Activated T-cell treated with anti-CD3 and anti-CD28 coated beads, Interleukin-2, amount 50 U/mL, for 4 hours (primary cell): ENCODE results near the gene ROR1. TPM values are rescaled to one million over a fixed set of nuclear protein-coding genes. Genes with fewer than 3 reads are reported as not detected.

ENCODE experiments used
- ATAC-seq, 2 donors: fragments of 200-7000 bp; cut with Tn5 transposase; one replicate each; pipeline ENCODE4 v1.10.0; 2021
- DNase-seq: peaks from one replicate; pipeline ENCODE4 v3.0.0-alpha.2; 2020
- H3K27me3 Mint-ChIP-seq: one replicate; pipeline ENCODE4 v1.8.0; 2021; ENCODE audit warnings: low read depth, mixed read lengths
- H3K36me3 Mint-ChIP-seq: one replicate; pipeline ENCODE4 v1.8.0; 2022; ENCODE audit warnings: mixed read lengths; ENCODE audit not compliant: insufficient read depth
- H3K4me1 Mint-ChIP-seq: one replicate; pipeline ENCODE4 v1.8.0; 2021; ENCODE audit warnings: low read depth, mixed read lengths
- H3K4me3 Mint-ChIP-seq: one replicate; pipeline ENCODE4 v1.8.0; 2021; ENCODE audit warnings: mild to moderate bottlenecking, moderate library complexity, mixed read lengths
- H3K9me3 Mint-ChIP-seq: one replicate; pipeline ENCODE4 v1.8.0; 2021; ENCODE audit warnings: mixed read lengths
- total RNA-seq, 3 donors: library from RNA; stranded (reverse); gene quantifications; one replicate each; pipeline ENCODE4 v1.2.1, GENCODE V29; 2021

Gene ROR1
- total RNA-seq, 3 donors from 2014 or later, result 0.08 to 0.38 (median 0.18) TPM

DNA sequence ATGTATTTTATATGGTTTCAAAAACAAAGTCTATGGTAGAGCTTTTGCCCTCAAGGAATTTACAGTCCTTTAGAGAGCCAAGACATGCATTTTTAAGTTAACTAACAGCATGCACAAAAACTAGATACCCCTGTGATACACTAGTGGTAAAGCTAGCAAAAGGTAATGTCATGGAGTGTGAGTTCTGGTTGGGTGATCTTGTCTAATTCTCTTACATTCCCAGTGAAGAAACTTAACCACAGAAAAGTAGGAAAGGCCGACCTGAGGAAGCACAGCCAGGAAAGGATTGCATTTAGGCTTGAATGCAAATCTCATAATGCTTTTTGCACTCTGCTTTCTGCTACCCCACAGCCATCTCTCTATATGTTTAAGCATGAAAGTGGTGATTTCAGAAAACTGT is 202.2 kb downstream of the ROR1 start:
- no peaks in the 10 kb centered on the region for H3K9me3 Mint-ChIP-seq
- H3K4me1 Mint-ChIP-seq, result no peaks in the 10 kb centered on the region
- peaks cover 6% of the 10 kb centered on the region for H3K27me3 Mint-ChIP-seq
- no peak for DNase-seq
- ATAC-seq, result no peak
- no peaks in the 10 kb centered on the region for H3K36me3 Mint-ChIP-seq
- no peak overlapping the region for H3K4me3 Mint-ChIP-seq

DNA sequence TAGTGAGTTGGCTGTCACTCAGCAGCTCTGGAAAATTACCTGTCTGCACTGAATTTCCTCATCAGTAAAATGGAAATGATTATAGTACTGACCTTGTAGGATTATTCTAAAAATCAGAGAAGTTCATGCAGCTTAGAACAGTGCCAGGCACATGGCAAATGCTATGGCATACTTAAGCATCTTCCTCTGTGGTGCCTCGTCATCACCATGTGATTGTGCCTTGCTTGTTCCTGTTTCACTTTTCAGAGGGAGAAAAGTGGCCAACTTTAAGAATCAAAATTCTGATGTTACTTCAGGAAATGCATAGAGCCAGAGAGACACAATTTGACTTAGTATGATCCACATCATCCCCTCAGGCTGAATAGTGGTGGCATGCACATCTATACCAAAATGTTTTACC is 203.6 kb downstream of the ROR1 start:
- DNase-seq (no peak), ATAC-seq (no peak)
- no peaks in the 10 kb centered on the region for H3K9me3 Mint-ChIP-seq
- H3K4me1 Mint-ChIP-seq, result no peaks in the 10 kb centered on the region
- H3K36me3 Mint-ChIP-seq, result no peaks in the 10 kb centered on the region
- H3K4me3 Mint-ChIP-seq, result no peak overlapping the region
- H3K27me3 Mint-ChIP-seq, result peaks cover 4% of the 10 kb centered on the region

- DNase-seq (no peak), ATAC-seq (no peak)
- H3K27me3 Mint-ChIP-seq, result no peaks in the 10 kb centered on the region
- H3K36me3 Mint-ChIP-seq, result no peaks in the 10 kb centered on the region
- H3K9me3 Mint-ChIP-seq, result no peaks in the 10 kb centered on the region
- H3K4me1 Mint-ChIP-seq, result no peaks in the 10 kb centered on the region
- no peak overlapping the region for H3K4me3 Mint-ChIP-seq
These were observed 207.1 kb downstream of the ROR1 start for GRCh38 chr1:63980740-63981407.

- H3K9me3 Mint-ChIP-seq, result no peaks in the 10 kb centered on the region
- no peaks in the 10 kb centered on the region for H3K27me3 Mint-ChIP-seq
- ATAC-seq, result no peak
- H3K4me3 Mint-ChIP-seq, result no peak overlapping the region
- no peak for DNase-seq
- no peaks in the 10 kb centered on the region for H3K4me1 Mint-ChIP-seq
- H3K36me3 Mint-ChIP-seq, result no peaks in the 10 kb centered on the region
These were observed 207.6 kb downstream of the ROR1 start for GRCh38 chr1:63981408-63981773.

GRCh38 chr1:63982201-63982600 is 208.4 kb downstream of the ROR1 start:
- DNase-seq, result no peak
- H3K36me3 Mint-ChIP-seq, result no peaks in the 10 kb centered on the region
- no peaks in the 10 kb centered on the region for H3K4me1 Mint-ChIP-seq
- ATAC-seq, result no peak
- no peak overlapping the region for H3K4me3 Mint-ChIP-seq
- no peaks in the 10 kb centered on the region for H3K9me3 Mint-ChIP-seq
- no peaks in the 10 kb centered on the region for H3K27me3 Mint-ChIP-seq

DNA sequence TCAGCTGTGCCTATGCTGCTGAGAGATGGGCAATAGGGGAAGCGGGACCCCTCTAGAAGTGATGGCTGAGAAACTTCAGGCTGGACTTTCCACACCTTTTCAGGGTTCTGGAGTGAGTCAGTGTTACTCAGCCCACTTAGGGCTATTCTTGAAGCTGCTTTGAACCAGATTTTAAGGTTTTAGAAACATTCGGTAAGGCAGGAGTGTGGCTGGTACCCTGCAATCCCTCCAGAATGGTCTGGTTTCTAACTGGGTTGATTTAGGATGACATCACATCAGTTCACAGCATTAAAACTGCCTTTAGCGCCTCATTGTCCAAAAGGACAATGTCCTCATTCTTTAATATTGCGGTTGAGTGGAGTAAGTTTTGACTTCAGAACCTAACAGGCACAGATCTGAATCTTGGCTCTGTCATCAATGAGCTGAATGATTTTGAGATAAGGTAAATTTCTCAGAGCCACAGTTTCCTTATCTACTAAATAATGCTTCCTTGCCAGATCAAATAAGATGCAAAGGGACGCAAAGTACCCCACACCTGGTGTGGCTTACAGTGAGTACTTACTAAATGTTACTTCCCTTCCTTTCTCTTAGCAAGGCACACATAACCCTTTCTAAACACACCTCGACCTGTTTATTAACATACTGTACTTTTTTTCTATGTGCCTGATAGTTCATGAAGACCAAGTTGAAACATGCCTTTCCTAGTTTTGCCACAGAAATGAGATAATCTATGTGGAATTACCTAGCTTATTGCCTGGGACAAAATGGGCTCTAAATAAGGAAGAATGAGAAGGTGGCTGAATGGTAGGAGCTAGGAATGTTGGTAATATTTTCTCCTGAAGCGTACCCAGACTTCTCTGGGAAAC is 209.8 kb downstream of the ROR1 start:
- ATAC-seq (no peak), DNase-seq (no peak)
- Mint-ChIP-seq H3K36me3 (no peaks in the 10 kb centered on the region), H3K9me3 (no peaks in the 10 kb centered on the region), H3K4me1 (no peaks in the 10 kb centered on the region), H3K27me3 (no peaks in the 10 kb centered on the region), H3K4me3 (no peak overlapping the region)

DNA sequence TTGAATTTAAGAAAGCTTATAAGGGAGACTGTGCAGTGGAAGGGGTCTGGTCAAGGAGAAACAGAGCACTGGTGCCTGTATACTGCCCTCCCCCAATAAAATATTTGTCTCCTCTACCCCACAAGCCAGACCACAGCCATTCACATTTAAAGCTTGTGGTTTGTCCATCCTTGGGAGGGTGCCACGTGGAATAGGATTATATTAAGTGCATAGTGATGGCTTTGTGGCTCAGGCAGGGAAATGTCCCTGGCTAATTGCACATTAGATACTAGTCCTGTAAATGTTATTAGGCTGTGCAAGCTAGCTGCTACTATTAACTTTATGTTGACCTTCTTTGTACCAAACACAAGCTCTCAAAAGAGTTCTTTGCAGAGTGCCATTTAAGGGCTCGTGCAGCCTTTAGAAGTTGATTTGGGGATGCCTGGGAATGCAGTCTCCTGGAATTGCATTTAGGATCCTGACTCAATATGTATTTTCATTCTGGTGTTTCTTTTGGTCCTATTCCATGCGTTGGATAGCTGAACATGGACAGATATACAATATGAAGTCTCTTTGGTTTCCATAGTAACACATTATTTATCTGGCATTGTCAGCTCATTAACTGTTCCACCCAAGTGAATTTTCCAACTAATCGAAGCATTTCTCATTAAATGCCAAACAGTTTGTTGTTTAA is 210.6 kb downstream of the ROR1 start:
- no peaks in the 10 kb centered on the region for H3K9me3 Mint-ChIP-seq

GRCh38 chr1:63984930-63985290 is 211.1 kb downstream of the ROR1 start:
- Mint-ChIP-seq H3K27me3 (peaks cover 3% of the 10 kb centered on the region), H3K4me3 (no peak overlapping the region), H3K9me3 (no peaks in the 10 kb centered on the region), H3K4me1 (no peaks in the 10 kb centered on the region), H3K36me3 (no peaks in the 10 kb centered on the region)
- DNase-seq (no peak), ATAC-seq (no peak)

More for the DNA sequence above, 210.6 kb downstream of the ROR1 start:
- Mint-ChIP-seq H3K36me3 (no peaks in the 10 kb centered on the region), H3K4me1 (no peaks in the 10 kb centered on the region), H3K27me3 (no peaks in the 10 kb centered on the region), H3K4me3 (no peak overlapping the region)
- no peak for ATAC-seq
- DNase-seq, result no peak

GRCh38 chr1:63987014-63987627 is 213.3 kb downstream of the ROR1 start:
- Mint-ChIP-seq H3K27me3 (peaks cover 3% of the 10 kb centered on the region), H3K4me1 (no peaks in the 10 kb centered on the region), H3K9me3 (no peaks in the 10 kb centered on the region), H3K36me3 (no peaks in the 10 kb centered on the region), H3K4me3 (no peak overlapping the region)
- ATAC-seq, result no peak
- no peak for DNase-seq

DNA sequence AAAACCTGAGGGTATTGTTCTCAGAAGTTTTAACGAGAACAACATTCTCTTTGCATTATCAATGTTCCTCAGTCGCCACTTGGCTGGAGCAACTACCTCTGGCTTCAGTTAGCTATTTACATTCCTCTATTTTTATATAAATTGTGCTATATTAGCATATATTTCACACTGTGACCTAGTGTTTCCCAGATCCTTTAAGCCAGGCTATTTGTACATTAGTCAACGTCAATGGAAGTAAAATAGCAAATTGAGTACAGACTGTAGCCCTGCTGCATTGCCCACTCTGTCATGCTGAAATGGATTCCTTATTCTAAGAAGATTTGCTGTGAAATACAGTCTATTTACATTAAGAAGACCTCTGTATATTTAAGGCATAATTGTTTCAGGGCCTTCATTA is 213.8 kb downstream of the ROR1 start:
- DNase-seq, result no peak
- Mint-ChIP-seq H3K9me3 (no peaks in the 10 kb centered on the region), H3K4me1 (no peaks in the 10 kb centered on the region), H3K36me3 (no peaks in the 10 kb centered on the region), H3K4me3 (no peak overlapping the region), H3K27me3 (peaks cover 3% of the 10 kb centered on the region)
- ATAC-seq, result no peak

DNA sequence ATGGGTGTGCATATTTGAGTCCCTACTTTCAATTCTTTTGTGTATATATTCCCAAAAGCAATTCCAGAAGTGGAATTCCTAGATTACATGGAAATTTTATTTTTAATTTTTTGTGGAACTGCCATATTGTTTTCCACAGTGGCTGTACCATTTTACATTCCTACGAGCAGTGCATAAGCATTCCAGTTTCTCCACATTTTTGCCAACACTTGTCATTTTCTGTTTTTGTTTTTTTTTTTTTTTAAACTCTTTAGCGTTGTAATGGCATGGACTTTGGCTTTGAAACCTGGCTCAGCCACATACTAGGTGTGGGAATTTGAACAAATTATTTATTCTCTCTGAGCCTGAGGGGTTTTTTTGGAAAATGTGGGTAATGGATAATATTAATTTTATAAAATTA is 215.1 kb downstream of the ROR1 start:
- H3K4me3 Mint-ChIP-seq, result no peak overlapping the region
- ATAC-seq (no peak), DNase-seq (no peak)
- H3K27me3 Mint-ChIP-seq, result peaks cover 3% of the 10 kb centered on the region
- H3K36me3 Mint-ChIP-seq, result no peaks in the 10 kb centered on the region
- no peaks in the 10 kb centered on the region for H3K9me3 Mint-ChIP-seq
- no peaks in the 10 kb centered on the region for H3K4me1 Mint-ChIP-seq

- Mint-ChIP-seq H3K4me3 (no peak overlapping the region), H3K9me3 (no peaks in the 10 kb centered on the region), H3K36me3 (no peaks in the 10 kb centered on the region), H3K4me1 (no peaks in the 10 kb centered on the region), H3K27me3 (peaks cover 3% of the 10 kb centered on the region)
- ATAC-seq (no peak), DNase-seq (no peak)
These were observed 217.9 kb downstream of the ROR1 start for GRCh38 chr1:63991685-63992084.

GRCh38 chr1:64000021-64000420 is 226.2 kb downstream of the ROR1 start:
- no peak overlapping the region for H3K4me3 Mint-ChIP-seq
- H3K4me1 Mint-ChIP-seq, result no peaks in the 10 kb centered on the region
- ATAC-seq (no peak), DNase-seq (no peak)
- H3K9me3 Mint-ChIP-seq, result no peaks in the 10 kb centered on the region
- no peaks in the 10 kb centered on the region for H3K36me3 Mint-ChIP-seq
- peaks cover 5% of the 10 kb centered on the region for H3K27me3 Mint-ChIP-seq

DNA sequence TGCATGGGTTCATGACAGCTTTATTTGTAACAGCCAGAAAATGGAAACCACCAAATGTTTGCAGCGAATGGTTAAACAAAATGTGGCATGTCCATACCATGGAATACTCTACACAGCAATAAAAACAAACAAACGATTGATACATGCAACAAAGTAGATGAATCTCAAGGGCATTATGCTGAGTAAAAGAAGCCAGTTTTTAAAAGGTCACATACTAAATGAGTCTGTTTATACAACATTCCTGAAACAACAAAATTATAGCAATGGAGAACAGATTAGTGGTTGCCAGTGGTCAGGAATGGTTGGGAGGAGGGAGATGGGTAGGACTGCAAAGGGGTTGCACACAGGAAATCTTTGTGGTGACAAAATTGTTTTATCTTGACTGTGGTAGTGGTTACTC is 227.2 kb downstream of the ROR1 start:
- no peaks in the 10 kb centered on the region for H3K36me3 Mint-ChIP-seq

More for the DNA sequence above, 227.2 kb downstream of the ROR1 start:
- DNase-seq (no peak), ATAC-seq (no peak)
- Mint-ChIP-seq H3K4me1 (no peaks in the 10 kb centered on the region), H3K9me3 (no peaks in the 10 kb centered on the region), H3K4me3 (no peak overlapping the region), H3K27me3 (peaks cover 5% of the 10 kb centered on the region)
